WTC11 (cell line): ENCODE results near the gene SUPT20H.

Experiments used
- ATF1 ChIP-seq: sonication (generic); formaldehyde crosslinking; IDR thresholded peaks from 2 replicates; pipeline ENCODE4 v1.8.1; 2023; ENCODE audit warnings: mild to moderate bottlenecking, moderate library complexity, missing genetic modification reagents
- ZBTB43 ChIP-seq: sonication (generic); formaldehyde crosslinking; IDR thresholded peaks from 2 replicates; pipeline ENCODE4 v1.8.1; 2023; ENCODE audit warnings: mild to moderate bottlenecking, missing genetic modification reagents
- ZNF317 ChIP-seq: sonication (generic); formaldehyde crosslinking; IDR thresholded peaks from 2 replicates; pipeline ENCODE4 v1.8.1; 2023; ENCODE audit warnings: low read depth, mild to moderate bottlenecking, moderate library complexity, missing genetic modification reagents, borderline replicate concordance
- TF ChIP-seq, protein P1 (sequence below): fragments of 200-600 bp; IDR thresholded peaks from 2 replicates; pipeline ENCODE4 v1.8.0; 2022; ENCODE audit warnings: antibody characterized with exemption
- TF ChIP-seq, protein P2 (sequence below): sonication (generic); formaldehyde crosslinking; IDR thresholded peaks from 2 replicates; pipeline ENCODE4 v1.8.0; 2022; ENCODE audit warnings: mild to moderate bottlenecking, missing genetic modification reagents
- TF ChIP-seq, protein P3 (sequence below): sonication (generic); formaldehyde crosslinking; IDR thresholded peaks from 2 replicates; pipeline ENCODE4 v1.8.1; 2023; ENCODE audit warnings: mild to moderate bottlenecking, moderate library complexity, missing genetic modification reagents

- TF ChIP-seq, protein P1, sequence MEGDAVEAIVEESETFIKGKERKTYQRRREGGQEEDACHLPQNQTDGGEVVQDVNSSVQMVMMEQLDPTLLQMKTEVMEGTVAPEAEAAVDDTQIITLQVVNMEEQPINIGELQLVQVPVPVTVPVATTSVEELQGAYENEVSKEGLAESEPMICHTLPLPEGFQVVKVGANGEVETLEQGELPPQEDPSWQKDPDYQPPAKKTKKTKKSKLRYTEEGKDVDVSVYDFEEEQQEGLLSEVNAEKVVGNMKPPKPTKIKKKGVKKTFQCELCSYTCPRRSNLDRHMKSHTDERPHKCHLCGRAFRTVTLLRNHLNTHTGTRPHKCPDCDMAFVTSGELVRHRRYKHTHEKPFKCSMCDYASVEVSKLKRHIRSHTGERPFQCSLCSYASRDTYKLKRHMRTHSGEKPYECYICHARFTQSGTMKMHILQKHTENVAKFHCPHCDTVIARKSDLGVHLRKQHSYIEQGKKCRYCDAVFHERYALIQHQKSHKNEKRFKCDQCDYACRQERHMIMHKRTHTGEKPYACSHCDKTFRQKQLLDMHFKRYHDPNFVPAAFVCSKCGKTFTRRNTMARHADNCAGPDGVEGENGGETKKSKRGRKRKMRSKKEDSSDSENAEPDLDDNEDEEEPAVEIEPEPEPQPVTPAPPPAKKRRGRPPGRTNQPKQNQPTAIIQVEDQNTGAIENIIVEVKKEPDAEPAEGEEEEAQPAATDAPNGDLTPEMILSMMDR, result no peak
- TF ChIP-seq, protein P2, sequence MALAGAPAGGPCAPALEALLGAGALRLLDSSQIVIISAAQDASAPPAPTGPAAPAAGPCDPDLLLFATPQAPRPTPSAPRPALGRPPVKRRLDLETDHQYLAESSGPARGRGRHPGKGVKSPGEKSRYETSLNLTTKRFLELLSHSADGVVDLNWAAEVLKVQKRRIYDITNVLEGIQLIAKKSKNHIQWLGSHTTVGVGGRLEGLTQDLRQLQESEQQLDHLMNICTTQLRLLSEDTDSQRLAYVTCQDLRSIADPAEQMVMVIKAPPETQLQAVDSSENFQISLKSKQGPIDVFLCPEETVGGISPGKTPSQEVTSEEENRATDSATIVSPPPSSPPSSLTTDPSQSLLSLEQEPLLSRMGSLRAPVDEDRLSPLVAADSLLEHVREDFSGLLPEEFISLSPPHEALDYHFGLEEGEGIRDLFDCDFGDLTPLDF (CRISPR knock-in tag), result no peak
- no peak for TF ChIP-seq ZBTB43 (CRISPR knock-in tag)
- TF ChIP-seq ZNF317 (CRISPR knock-in tag), result no peak
- TF ChIP-seq, protein P3, sequence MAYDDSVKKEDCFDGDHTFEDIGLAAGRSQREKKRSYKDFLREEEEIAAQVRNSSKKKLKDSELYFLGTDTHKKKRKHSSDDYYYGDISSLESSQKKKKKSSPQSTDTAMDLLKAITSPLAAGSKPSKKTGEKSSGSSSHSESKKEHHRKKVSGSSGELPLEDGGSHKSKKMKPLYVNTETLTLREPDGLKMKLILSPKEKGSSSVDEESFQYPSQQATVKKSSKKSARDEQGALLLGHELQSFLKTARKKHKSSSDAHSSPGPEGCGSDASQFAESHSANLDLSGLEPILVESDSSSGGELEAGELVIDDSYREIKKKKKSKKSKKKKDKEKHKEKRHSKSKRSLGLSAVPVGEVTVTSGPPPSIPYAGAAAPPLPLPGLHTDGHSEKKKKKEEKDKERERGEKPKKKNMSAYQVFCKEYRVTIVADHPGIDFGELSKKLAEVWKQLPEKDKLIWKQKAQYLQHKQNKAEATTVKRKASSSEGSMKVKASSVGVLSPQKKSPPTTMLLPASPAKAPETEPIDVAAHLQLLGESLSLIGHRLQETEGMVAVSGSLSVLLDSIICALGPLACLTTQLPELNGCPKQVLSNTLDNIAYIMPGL, result no peak
- no peak for TF ChIP-seq ATF1 (CRISPR knock-in tag)
These were observed 93.7 kb downstream of the SUPT20H start for GRCh38 chr13:36965767-36966166.
